GM12874 (cell line): ENCODE results near the gene NT5C1A.

ENCODE experiments used
- TF ChIP-seq, protein P1 (sequence below): IDR thresholded peaks from 2 replicates; pipeline ENCODE4 v1.5.1; 2011; ENCODE audit warnings: low read depth, mild to moderate bottlenecking, control low read depth, low read length, moderate library complexity; ENCODE audit not compliant: insufficient read depth

Gene NT5C1A

DNA sequence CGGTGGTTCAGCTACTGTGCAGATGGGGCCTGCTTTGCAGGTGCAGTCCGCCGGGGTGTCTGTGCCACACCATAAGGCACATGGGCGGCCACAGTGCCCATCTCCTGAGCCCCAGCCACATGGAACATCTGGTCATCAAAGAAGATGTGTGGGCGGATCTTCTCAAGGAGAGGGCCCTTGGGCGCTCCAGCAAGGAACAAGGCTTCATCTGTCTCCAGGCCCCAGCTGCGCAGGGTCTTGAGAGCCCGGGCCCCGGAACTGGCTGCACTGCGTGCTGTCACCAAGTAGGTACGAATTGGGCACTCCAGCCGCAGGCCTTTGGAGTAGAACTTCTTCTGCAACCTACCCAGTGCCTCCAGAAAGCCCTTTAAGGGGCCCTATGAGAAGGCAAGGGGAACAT lies 12.8 kb downstream of the NT5C1A start:
- TF ChIP-seq, protein P1, sequence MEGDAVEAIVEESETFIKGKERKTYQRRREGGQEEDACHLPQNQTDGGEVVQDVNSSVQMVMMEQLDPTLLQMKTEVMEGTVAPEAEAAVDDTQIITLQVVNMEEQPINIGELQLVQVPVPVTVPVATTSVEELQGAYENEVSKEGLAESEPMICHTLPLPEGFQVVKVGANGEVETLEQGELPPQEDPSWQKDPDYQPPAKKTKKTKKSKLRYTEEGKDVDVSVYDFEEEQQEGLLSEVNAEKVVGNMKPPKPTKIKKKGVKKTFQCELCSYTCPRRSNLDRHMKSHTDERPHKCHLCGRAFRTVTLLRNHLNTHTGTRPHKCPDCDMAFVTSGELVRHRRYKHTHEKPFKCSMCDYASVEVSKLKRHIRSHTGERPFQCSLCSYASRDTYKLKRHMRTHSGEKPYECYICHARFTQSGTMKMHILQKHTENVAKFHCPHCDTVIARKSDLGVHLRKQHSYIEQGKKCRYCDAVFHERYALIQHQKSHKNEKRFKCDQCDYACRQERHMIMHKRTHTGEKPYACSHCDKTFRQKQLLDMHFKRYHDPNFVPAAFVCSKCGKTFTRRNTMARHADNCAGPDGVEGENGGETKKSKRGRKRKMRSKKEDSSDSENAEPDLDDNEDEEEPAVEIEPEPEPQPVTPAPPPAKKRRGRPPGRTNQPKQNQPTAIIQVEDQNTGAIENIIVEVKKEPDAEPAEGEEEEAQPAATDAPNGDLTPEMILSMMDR = no peak

DNA sequence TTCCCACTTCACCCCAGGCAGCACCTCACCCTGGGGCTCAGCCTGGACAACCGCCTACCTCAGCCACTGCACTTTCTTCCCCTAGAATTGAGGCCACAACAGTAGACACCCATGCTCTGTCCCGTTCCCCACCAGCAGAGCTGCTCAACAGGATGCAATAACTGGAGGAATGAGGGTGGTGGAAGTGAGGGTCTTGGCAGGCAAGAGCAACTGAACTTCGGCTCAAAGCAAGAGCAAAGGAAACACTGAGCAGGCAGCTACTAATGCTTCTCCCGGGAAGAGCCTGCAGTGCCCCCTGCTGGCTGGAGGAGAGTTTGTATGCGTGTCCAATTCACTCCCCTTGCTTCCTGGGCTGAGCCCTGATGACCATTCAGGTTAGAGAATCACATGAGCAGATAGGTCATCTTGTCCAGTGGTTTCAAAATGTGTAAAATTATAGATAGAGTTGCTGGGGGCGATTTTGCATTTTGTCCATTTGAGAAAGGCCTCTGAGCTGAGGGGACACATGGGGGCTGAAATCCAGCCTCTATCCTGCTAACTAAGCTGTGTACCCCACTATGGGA lies 13.9 kb downstream of the NT5C1A start:
- TF ChIP-seq, protein P1 = peak; percentile 89

DNA sequence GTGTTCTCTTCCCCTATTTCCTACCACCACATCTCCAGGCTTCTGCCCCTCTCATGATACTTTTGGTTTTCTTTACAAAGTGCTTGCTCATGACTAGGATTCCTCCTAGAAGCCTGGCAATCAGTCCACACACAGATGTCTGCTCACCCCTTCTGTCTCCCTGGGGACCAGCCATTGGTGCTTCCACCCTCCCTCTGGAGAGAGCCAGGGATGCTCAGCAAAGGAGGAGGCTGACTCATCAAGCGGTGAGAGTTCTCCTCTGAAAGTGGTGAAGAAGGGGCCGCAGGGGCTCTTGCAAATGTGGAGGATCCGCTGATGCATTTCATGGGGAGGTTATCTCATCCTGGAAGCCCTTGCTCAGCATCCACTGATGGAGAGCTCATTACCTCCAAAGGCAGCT lies 14.5 kb downstream of the NT5C1A start:
- TF ChIP-seq, protein P1 = no peak

DNA sequence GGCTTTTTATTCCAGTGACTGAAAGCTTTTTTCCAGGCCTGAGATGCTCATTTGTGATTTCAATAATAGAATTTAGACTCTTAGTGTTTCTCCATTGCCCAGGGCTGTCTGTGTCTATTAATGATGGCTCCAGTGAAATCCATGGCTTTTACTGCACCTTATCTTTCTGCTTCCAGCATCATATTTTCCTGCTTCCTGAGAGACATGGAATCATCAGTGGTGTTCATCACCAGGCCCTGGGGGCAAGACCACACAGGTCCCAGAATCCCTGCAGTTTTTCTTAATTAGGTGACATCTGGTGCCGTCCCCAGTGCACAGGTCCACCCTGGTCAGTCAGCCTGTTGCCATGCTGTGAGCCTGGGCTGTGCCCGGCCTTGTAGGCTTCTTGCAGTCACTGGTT lies 15.5 kb downstream of the NT5C1A start:
- TF ChIP-seq, protein P1 = no peak

DNA sequence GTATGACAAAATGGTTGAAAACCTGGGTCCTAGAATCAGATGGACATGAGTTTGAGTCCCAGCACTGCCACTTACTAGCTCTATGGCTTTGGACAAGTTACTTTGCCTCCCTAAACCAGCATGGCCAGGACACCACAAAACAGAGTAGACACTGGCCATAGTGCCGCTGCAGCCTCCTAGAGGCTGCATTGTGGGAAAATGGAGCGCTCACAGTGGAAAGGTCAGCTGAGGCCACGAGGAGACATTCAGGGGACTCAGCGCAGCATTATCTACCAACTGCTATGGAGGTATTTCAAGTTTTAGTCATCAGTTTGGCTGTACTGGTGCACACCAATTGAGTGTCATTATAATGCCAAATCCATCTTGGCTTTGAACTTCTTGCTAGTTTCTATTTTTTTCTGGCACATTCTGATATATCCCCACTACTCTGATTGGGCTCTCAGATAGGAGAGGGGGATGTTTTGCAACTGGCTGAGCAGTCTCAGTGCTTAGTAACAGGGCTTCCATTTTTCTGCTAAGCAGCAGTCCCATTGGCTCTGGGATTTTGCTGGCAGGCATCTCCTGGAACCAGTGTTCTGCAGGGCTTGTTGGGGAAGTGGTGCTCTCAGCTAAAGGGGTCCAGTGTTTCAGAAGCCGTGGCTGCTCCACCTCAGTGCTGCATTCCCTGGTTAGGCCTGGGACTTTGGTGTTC lies 16.2 kb downstream of the NT5C1A start:
- TF ChIP-seq, protein P1 = no peak

DNA sequence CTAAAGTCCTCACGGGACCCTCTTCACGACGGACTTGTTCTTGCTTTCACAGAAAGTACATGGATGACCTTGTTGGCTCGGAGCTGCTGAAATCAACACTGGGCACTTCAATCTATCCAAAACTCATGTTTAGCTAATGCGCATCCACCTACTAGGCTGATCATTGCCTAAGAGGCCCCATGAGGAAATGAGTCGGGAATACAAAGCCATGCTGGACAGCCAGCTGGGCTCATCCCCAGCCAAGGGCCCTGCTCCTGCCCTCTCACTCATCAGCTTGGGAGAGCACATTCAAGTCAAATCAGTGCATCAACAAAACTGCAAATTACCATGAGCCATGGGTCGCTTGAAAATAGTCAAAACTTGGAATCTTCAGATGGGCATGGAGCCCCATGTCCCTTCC lies 17.6 kb downstream of the NT5C1A start:
- TF ChIP-seq, protein P1 = no peak

DNA sequence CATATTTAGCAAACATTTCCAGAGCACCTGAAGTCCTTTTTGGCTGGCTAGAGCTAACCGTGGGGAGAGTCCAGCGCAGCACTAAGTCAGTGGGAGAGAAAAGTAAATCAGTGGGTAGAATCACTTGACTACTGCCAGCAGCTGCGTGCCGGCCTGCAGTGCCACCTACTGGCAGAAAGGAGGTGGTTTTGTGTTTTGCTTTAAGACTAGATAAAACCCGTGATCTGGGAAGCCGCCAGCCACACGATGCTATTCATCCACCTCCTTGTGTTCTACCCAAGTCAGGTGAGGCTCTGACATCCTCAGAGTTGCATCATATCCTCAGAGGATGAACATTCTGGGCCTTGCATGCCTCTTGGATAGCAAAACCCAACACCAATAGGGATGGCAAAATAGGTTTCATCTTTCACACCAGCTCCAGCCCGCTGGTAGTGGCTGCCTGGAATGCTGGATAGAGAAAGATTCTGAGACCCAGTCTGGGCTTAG lies 18.3 kb downstream of the NT5C1A start:
- TF ChIP-seq, protein P1 = peak; percentile 85
